Cardiac septum (tissue), 1 donor: Measurements from ENCODE around the gene FGFRL1. TPM values are rescaled to one million over a fixed set of nuclear protein-coding genes. Genes with fewer than 3 reads are reported as not detected.

Experiments used
- DNase-seq: peaks from one replicate; pipeline ENCODE4 v3.0.0-alpha.2; 2020; ENCODE audit warnings: low spot score
- intact Hi-C: fragments of 100-400 bp; cut with DNase I; formaldehyde crosslinking; loops from one replicate; pipeline ENCODE4 v1.14.0; 2022
- total RNA-seq: library from RNA; stranded (reverse); fragmentation: NEBNext Ultra II Directional; extraction: Animal tissue kit (Norgen Biotek cat#: 25700); gene quantifications from one replicate; pipeline ENCODE4 v1.2.1, GENCODE V29; 2021
- donor health status: DM: no; HTN: no; CAD: no.

The FGFRL1 gene
- total RNA-seq, 1 donor from 2014 or later: 28.1 TPM

- DNase-seq: no peak
- intact Hi-C loops: no loop called here
Observed at GRCh38 chr4:1031956-1032795, 20.8 kb downstream of the FGFRL1 start.

GRCh38 chr4:1032861-1033260, 21.4 kb downstream of the FGFRL1 start:
- no peak for DNase-seq
- intact Hi-C loops: no loop called here

DNA sequence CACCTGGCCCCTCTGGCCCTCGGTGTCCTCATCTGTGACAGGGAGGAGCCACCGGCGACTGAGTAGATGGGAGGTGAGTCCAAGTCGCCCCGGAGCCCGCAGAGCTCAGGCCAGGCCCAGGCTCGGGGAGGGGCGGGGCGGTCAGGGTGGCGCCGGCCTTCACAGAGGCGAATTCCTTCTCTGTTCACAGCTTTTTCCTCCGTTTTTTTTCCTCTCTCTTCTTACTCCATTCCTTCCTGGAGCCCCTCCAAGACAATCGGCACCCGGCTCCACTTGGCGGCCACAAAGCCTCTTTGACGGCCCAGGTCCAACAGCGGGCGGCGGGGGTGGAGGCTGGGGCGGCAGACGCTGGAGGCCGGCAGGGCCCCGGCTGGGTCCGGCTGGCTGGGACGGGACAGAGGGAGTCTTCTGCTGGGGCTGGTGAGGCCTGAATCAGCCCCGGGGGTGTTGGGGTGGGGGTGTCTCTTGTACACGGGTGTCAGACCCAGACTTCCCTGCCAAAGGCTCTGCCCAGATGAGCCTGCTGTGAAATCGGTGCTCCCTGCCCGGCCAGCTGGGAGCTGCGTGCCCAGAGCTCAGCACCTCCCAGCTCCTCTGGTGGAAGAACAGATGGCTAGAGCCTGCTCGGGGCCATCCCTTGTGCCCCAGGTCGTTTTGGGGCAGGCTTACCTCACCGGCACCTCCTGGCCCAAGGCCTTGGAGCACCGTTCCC, 22.6 kb downstream of the FGFRL1 start:
- no peak for DNase-seq
- intact Hi-C loops: no loop called here

DNA sequence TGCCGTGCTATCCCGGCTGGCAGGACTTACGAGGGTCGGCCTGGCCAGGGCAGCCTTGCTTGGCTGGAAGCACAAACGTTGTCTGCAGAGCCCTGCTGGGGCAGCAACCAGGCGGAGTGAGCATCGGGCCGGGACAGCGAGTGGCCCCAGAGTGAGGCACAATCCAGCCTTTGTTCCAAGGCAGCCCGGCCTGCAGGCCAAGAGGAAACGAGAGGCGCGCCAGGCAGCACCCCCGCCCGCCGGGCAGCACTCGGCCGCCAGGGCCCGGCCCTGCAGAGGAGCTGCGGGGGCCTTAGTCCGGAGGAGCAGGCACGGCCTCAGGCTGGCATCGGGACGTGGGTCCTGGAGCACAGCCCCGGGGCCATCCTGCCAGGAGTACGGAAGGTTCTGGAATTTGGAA, 24.1 kb downstream of the FGFRL1 start:
- intact Hi-C loops: no loop called here
- no peak for DNase-seq

DNA sequence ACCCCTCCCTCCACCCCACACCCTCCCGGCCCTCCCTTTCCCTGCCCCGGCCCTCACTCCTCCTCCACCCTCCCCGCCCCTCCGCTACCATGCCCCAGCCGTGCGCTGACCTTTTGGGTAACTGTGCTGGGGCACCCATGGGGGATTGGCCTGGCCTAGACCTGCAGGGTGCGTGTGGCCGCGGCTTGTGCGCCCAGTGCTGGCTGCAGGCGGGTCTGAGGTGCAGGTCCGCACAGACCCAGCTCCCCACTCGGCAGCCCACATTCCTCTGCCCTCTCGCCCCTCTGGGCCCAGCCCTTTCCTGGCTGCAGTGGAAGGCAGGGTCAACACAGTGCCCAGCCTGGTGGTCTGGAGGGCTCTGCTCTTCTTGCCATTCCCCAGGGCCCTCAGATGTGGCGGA, 24.7 kb downstream of the FGFRL1 start:
- DNase-seq: no peak
- intact Hi-C loops: no loop called here

DNA sequence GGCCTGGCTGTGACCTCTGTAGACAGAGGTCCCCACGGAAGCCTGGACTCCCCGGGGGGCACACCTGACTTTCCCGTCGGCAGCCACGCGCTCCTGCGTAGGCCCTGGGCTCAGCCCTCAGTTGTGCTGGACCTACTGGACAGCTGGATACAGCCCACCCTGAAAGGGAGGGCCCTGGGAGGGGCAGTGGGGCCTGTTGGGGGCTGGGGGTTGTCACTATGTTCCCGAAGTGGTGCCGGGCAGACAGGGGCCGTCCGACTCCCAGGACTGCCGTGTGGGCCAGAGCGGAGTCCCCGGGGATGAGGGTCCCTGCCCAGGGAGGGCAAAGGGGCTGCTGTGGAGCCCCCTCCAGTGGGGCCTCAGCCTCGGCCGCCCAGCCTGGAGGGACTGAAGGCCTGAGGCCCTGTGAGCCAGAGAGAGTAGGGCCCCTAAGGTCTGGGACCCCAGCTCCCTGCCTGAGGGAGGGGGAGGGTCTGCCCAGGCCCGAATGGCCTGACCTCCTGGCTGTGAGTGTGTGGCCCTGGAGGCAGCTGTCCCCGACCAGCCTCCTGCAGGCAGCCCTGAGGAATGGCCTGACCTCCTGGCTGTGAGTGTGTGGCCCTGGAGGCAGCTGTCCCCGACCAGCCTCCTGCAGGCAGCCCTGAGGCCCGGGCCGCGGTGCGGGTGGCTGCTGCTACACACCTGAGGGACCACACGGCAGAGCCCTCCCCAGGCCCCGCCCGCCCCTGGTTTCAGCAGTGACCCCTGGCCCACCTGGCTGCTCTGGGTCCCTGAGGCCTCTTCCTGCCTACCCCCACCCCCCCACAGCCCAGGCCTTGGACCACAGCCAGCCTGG, 25.8 kb downstream of the FGFRL1 start:
- DNase-seq: no peak
- intact Hi-C loops: no loop called here

- intact Hi-C loops: no loop called here
- DNase-seq: no peak
Observed at GRCh38 chr4:1038948-1039492, 27.6 kb downstream of the FGFRL1 start.

- DNase-seq: no peak
Observed at GRCh38 chr4:1039493-1040343, 28.3 kb downstream of the FGFRL1 start.

GRCh38 chr4:1040344-1041146, 29.1 kb downstream of the FGFRL1 start:
- intact Hi-C loops: no loop called here
- DNase-seq: no peak

More at GRCh38 chr4:1039493-1040343, 28.3 kb downstream of the FGFRL1 start:
- intact Hi-C loops: no loop called here

- intact Hi-C loops: no loop called here
- DNase-seq: no peak
Observed at GRCh38 chr4:1041147-1041935, 29.9 kb downstream of the FGFRL1 start.

- no peak for DNase-seq
Observed at GRCh38 chr4:1041936-1042330, 30.5 kb downstream of the FGFRL1 start.

GRCh38 chr4:1042352-1043055, 31.1 kb downstream of the FGFRL1 start:
- no peak for DNase-seq
- intact Hi-C loops: no loop called here

More at GRCh38 chr4:1041936-1042330, 30.5 kb downstream of the FGFRL1 start:
- intact Hi-C loops: no loop called here

GRCh38 chr4:1043162-1043561, 31.7 kb downstream of the FGFRL1 start:
- intact Hi-C loops: no loop called here
- no peak for DNase-seq

DNA sequence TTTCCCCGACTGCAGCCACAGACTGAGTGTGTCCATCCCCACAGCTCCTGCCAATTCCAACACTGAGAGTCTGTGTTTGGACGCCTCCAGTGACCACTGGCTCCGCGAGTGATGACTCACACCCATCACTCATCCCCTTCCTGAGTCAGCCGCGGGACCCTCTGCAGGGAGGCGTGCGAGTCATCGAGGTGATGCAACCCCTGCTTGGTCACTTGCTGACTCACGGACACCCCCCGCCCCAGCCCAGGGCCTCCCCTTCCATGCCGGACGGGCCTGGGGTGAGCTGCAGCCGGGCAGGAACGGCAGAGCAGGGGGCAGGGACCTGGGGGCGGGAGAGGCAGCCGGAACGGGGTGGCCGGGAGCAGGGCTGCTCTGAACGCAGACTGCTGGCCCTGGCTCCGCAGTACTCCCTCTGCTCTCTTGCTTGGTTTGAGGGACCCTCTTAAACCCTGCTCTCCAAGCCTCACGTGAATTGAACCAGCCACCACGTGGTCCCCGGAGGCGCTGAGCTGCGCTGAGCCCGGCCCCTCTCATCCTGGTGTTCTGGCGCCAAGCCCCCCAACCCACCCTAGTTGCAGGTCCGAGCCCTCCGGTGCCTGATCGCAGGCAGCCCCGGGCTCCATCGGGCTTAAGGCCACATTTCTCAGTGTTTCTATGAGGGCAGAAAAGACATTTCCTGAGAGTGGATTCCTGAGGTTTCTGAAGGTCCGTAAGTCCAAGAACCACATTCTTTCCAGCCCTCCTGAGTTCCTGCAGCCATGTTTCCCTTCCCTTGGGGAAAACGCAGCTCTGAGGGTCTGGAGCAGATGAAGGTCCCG, 32.4 kb downstream of the FGFRL1 start:
- intact Hi-C loops: no loop called here
- DNase-seq: peak; percentile 91

DNA sequence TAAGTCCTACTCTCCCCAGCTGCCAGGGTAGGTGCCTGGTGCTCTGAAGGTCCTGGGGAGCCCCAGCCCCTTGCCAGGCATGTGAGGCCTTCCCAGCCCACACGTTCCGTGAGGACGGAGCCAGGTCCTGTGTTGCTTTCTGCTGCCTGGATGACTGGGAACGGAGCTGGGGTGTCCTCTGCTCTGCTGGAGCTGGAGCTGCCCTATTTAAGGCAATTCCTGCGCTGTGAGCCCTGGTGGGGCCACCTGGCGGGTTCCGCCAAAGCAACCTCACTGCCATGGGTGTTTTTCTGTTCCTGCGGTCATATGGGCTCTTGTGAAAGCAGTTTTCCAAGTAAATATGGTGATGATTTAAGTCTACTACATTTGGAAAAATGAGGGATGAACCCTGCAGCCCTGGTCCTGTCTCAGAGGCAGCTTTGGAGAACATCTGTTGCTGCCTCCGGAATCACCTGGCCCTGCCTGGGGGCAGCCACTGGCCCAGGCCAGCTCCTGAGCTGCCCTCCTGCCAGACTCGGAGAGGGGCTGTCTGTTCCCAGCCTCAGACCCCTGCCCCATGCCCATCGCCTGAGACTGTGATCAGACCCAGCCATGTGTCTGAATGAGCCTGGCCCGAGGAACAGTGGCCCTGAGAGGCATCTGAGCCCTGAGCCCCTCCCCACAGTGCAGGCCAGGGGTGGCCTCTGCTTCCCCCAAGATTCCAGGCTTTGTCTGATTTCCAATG, 33.2 kb downstream of the FGFRL1 start:
- DNase-seq: no peak
- intact Hi-C loops: no loop called here
